NCI-H345 (cell line): ENCODE measurements around the gene NOS1AP.
"Not testable (repeated sequence)": the region's sequence is repeated elsewhere in the genome, so short reads cannot be mapped to it uniquely, and the experiment has no call there.

Experiments
- DNase-seq: peaks from one replicate; lab custom pipeline; 2025; lab: John Stamatoyannopoulos, UW

The NOS1AP gene

GRCh38 chr1:162069334-162070093 lies at the start of gene NOS1AP:
Gene NOS1AP, plus strand, starts transcription at chr1:162069691. Its CDS starts 487 bp downstream, at chr1:162070178.
- peak; percentile 90 for DNase-seq

- DNase-seq, result no peak
Measured at GRCh38 chr1:162020150-162020549, 49.3 kb upstream of the NOS1AP start.

DNA sequence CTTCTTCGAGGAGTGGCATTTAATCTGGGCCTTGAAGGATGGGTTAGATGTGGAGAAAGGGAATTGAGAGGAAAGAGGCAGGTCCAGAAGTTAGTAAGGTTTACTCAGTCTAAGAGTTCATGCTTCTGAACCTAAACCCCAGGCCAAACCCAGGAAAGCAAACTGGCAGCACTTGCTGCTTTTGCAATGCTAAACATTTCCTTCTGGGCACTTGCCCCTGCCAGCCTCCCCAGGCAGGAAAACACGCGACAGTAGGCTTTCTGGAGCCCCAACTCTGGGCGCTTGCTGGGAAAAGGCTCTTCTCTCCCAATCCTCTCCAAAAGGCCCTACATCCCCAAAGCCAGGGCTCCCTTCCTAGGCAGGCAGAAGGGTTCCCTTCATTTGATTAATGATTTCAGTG lies 48.4 kb upstream of the NOS1AP start:
- no peak for DNase-seq

- DNase-seq, result no peak
Measured at GRCh38 chr1:162022626-162023025, 46.9 kb upstream of the NOS1AP start.

DNA sequence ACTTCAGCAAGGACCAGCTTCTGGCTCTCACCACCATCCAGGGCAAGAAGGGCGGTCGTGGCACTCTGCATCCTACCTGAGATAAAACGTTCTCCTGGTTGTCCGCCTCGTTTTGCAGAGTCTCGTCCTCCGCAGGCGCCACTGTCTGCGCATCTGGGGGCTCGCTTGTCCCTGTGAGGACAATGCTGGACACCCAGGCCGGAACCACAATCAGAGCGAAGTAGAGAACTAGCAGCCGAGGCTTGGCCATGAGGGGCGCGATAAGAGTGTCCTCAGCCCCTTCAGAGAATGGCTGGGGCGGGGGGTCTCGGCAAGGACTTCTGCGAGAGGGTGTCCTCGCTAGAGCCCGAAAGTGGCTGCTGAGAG lies 46.3 kb upstream of the NOS1AP start:
- DNase-seq, result no peak

DNA sequence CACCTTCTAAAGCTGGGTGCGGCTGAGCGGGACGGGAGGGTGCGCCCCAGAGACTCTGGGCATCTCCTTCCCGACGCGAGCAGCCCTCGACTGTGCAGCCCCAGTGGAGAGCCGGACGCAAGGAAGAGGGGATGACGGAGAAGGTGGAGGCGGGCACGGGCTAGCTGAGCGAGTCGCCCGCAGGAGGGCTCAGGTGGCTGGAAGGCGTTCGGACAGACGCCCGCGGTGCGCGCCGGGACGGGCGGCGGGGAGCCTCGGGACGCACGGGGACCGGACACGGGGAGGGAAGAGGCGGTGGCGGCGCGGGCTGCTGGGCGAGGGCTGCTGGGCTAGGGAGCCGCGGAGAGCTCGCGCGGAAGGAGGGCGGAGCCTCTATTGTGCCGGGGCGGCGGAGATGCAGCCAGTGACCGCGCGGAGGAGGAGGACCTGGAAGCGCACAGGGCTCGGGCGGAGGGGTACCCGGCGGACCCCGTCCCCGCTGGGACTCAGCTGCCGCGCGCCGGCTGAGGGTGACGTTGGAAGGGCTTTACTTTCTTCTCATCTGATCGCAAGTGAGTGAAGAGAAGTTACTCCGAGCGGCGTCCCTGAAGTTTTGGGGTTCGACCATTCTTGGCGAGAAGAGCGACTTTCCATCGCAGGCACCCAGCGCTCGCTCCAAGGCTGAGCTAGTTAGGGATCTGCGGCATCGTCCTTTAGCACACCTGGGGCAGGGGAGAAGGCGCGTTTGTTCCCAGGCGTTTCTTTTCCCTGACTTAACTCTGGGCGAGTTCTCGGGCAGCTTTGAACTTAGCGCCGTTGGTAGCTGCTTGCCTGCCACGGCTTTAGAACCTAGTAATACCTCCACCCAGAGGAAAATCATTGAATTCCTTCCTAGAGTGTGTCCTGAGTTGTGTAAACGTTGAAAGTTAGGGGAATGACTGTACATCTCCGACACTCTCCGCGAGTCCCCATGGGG lies 45.7 kb upstream of the NOS1AP start, which contains the start of gene OLFML2B:
OLFML2B (minus strand) TSS at position 323 of the 955 bp plus-strand sequence. CDS start 439 bp downstream, outside the sequence.
- peak; percentile 25 for DNase-seq

- no peak for DNase-seq
Measured at GRCh38 chr1:162025541-162025940, 44.0 kb upstream of the NOS1AP start.

GRCh38 chr1:162026881-162027280 lies 42.6 kb upstream of the NOS1AP start:
- DNase-seq, result no peak

DNA sequence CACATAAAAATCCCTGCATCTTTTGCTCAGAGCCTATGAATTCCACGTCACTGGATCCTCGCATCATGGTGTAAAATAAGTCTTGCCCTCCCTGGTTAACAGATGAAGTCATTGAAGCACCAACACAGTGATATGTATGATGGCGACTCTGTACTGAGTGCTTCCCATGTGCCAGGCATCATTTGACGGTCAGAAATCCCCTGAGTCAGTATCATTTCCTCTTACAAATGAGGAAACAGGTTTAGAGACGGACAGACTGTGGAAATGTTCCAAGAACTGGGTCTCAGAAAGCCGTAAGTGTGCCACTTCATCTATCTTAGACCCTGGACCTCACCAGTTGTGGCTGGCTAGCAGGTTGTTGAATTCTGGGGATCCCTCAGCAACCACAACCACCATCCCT lies 40.8 kb upstream of the NOS1AP start:
- no peak for DNase-seq

- DNase-seq, result no peak
Measured at GRCh38 chr1:162029157-162029556, 40.3 kb upstream of the NOS1AP start.

- DNase-seq, result no peak
Measured at GRCh38 chr1:162030759-162031280, 38.7 kb upstream of the NOS1AP start.

DNA sequence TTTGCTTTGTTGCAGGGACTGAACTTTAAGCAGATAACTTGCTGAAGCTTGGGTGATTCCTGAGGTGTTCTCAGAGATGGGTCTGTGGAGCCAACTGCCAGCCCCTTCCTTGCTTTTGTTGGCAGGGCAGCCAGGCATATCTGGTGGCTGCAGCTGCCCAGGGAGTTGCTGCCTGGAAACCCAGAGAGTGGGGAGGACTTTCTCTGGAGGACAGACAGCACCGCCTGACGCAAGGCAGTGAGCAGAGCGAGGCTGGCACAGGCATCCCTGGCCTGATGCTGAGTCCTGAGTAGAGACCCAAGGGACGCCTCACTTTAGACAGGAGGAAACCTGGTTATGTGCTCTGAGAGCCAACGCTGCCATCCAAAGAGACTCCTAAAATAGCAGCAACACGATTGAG lies 36.1 kb upstream of the NOS1AP start:
- peak; percentile 11 for DNase-seq

DNA sequence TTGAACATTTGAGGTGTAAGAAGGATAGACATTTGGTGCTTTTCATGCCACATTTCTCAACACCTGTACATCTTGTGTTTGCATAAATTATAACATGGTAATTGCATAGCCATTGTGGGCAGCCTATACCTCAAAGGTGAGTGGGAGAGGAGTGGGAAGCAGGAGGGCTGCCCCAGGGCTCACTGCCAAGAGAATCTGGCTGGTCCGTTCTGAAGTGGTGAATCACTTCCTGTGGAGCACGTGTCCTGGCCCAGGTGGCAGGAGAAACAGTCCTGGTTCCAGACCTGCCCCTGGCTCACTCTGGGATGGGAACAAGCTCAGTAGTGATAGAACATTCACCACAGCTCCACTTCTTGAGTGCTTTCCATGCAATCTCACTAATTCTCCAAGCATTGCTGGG lies 34.2 kb upstream of the NOS1AP start:
- peak; percentile 50 for DNase-seq

- DNase-seq, result no peak
Measured at GRCh38 chr1:162036163-162036562, 33.3 kb upstream of the NOS1AP start.

DNA sequence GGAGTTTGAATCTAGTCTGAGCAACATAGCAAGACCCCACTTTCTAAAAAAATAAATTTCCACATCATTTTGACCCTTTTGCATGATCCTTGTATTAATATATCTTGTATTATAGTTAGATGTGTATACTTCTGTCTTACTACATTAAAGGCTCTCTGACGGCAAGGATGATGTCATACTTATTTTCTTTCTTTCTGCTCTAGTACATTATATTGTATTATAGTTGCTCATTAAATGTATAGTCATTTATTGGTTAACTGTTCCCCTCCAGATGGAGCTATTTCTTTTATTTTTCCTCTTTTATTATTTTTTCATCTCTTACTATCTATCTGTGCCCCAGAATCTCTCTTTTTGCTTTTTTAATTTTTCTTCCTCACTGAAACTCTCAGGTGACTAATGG lies 30.9 kb upstream of the NOS1AP start:
- DNase-seq, result no peak

GRCh38 chr1:162040001-162040400 lies 29.5 kb upstream of the NOS1AP start:
- DNase-seq, result no peak

GRCh38 chr1:162040657-162041056 lies 28.8 kb upstream of the NOS1AP start:
- DNase-seq, result no peak

GRCh38 chr1:162042361-162042760 lies 27.1 kb upstream of the NOS1AP start:
- no peak for DNase-seq

GRCh38 chr1:162046921-162047320 lies 22.6 kb upstream of the NOS1AP start:
- DNase-seq, result no peak

DNA sequence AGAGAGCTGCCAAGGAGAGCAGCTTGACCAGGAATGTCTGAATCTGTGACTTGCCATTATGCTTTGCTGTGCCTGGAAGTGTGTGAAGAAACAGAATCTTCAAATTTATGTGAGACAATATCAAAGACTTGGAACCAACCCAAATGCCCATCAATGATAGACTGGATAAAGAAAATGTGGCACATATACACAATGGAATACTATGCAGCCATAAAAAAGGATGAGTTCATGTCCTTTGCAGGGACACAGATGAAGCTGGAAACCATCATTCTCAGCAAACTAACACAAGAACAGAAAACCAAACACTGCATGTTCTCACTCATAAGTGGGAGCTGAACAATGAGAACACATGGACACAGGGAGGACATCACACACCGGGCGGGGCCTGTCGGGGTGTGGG lies 15.5 kb upstream of the NOS1AP start:
- DNase-seq, result not testable (repeated sequence)

- no peak for DNase-seq
Measured at GRCh38 chr1:162055062-162055461, 14.4 kb upstream of the NOS1AP start.

DNA sequence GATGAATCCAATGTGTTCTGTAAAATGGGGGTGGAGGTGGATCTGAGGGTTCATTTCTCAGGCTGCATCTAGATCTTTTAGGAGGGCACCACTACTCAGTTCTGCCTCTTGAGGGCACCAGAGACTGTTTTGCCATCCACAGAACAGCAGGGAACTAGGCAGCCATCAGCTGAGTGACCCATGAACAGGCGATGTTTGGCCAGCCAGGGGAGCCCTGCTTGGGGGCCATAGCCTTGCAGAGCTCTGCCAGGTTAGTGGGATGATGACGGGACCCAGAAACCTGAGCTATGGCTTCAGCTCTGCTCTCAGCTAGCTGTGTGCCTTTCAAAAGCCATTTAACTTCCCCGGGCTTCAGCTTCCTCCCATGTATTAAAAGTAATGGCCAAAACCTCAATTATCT lies 13.4 kb upstream of the NOS1AP start:
- DNase-seq, result peak; percentile 55

- DNase-seq, result no peak
Measured at GRCh38 chr1:162056579-162056978, 12.9 kb upstream of the NOS1AP start.
